OCI-LY3 (cell line): Measurements from ENCODE around the gene SLC52A3.

Experiments used
- H2AFZ ChIP-seq: fragments of 200-600, 300-600 bp; shearing (Covaris generic); 2 replicates; pipeline ENCODE4 v1.6.0; 2014; ENCODE audit warnings: antibody characterized with exemption, low read depth, low read length
- H3K27ac ChIP-seq: fragments of 200-600, 300-600 bp; sonication (generic); 2 replicates; pipeline ENCODE4 v1.5.1; 2014; ENCODE audit warnings: mild to moderate bottlenecking, low read length, moderate library complexity, mixed read lengths
- H3K27me3 ChIP-seq: fragments of 200-600, 300-600 bp; sonication (generic); 2 replicates; pipeline ENCODE4 v1.6.1; 2014; ENCODE audit warnings: low read depth, low read length, mixed read lengths
- H3K36me3 ChIP-seq: fragments of 200-600, 300-600 bp; sonication (generic); replicated peaks from 2 replicates; pipeline ENCODE3; 2014; ENCODE audit warnings: low read depth, low read length, mixed read lengths
- H3K4me1 ChIP-seq: fragments of 300-600, 200-600 bp; sonication (generic); 2 replicates; pipeline ENCODE4 v1.6.1; 2014; ENCODE audit warnings: low read length, mixed read lengths
- H3K4me2 ChIP-seq: fragments of 200-600, 300-600 bp; sonication (generic); 2 replicates; pipeline ENCODE4 v1.6.1; 2014; ENCODE audit warnings: low read length, mixed read lengths
- H3K4me3 ChIP-seq: fragments of 300-600, 200-600 bp; sonication (generic); 2 replicates; pipeline ENCODE4 v1.5.1; 2014; ENCODE audit warnings: antibody characterized with exemption, mild to moderate bottlenecking, low read length, moderate library complexity
- H3K79me2 ChIP-seq: fragments of 300-600, 200-600 bp; shearing (Covaris generic); 2 replicates; pipeline ENCODE4 v1.6.1; 2014; ENCODE audit warnings: mild to moderate bottlenecking, low read length, mixed read lengths
- H3K9ac ChIP-seq: fragments of 300-600, 200-600 bp; shearing (Covaris generic); 2 replicates; pipeline ENCODE4 v1.6.0; 2014; ENCODE audit warnings: mild to moderate bottlenecking, low read length, moderate library complexity
- H3K9me3 ChIP-seq: fragments of 200-600, 300-600 bp; shearing (Covaris generic); 2 replicates; pipeline ENCODE4 v1.6.1; 2014; ENCODE audit warnings: low read length, mixed read lengths; ENCODE audit not compliant: insufficient read depth
- H4K20me1 ChIP-seq: fragments of 200-600, 300-600 bp; sonication (generic); 2 replicates; pipeline ENCODE4 v1.6.1; 2016; ENCODE audit warnings: low read length, mixed read lengths; ENCODE audit not compliant: insufficient read depth
- CTCF ChIP-seq: fragments of 200-600, 300-600 bp; sonication (generic); IDR thresholded peaks from 2 replicates; pipeline ENCODE4 v1.5.1; 2014; ENCODE audit warnings: antibody characterized with exemption, low read length, low read depth
- EZH2phosphoT487 ChIP-seq: fragments of 200-600 bp; shearing (Covaris generic); IDR thresholded peaks from 2 replicates; pipeline ENCODE4 v1.6.1; 2018; ENCODE audit warnings: antibody characterized with exemption, mixed run types, low read depth

Gene SLC52A3

DNA sequence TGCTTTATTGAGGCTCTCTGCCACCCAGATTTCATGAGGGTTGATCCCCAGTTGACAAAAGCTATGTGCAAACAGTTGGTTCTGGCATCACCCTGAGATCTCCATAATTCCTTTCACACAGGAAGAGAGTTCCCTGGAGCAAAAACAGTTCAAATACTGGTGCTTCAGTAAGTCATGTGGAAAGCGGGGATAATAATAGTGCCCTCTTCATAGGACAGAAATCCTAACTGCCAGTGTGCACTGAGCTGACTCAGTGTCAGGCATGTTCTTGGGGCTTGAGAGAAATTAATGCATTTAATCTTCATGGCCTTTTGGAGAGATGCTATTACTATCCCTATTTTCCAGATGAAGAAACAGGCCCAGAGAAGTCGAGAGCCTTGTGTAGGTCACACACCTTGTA is 7.9 kb upstream of the SLC52A3 start:
- no peaks in the 10 kb centered on the region for H3K27me3 ChIP-seq
- H3K27ac ChIP-seq, result no peak overlapping the region
- no peaks in the 10 kb centered on the region for H4K20me1 ChIP-seq
- no peaks in the 10 kb centered on the region for H3K79me2 ChIP-seq
- no peak overlapping the region for H3K4me3 ChIP-seq
- no peak overlapping the region for H3K4me2 ChIP-seq
- no peak for TF ChIP-seq CTCF
- TF ChIP-seq EZH2phosphoT487, result no peak
- H2AFZ ChIP-seq, result no peak overlapping the region
- H3K36me3 ChIP-seq, result no peaks in the 10 kb centered on the region
- no peaks in the 10 kb centered on the region for H3K9me3 ChIP-seq
- H3K9ac ChIP-seq, result no peak overlapping the region
- H3K4me1 ChIP-seq, result no peaks in the 10 kb centered on the region

DNA sequence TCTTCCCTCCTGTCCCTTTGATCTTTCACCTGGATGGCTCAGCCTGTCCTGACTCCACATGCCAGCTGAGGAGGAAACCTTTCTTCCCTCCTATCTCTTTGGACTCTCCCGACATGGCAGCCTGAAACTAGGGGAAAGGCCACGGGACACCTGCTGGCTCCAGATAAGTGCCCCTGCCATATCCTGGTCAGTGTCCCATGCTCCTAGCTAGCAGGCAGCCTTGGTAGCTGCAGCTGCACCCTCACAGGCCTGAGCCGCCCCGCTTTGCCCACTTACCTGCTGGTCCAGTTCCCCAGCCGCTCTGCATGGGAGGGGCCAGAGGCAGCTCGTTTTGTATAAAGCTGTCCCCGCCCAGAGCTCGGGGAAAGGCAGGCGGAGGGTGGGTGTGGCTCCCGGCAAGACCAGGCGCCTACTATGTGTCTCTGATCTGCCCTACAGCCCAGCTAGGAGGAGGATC is 7.4 kb upstream of the SLC52A3 start:
- H3K9ac ChIP-seq, result no peak overlapping the region
- H2AFZ ChIP-seq, result no peak overlapping the region
- H3K4me2 ChIP-seq, result no peak overlapping the region
- no peaks in the 10 kb centered on the region for H4K20me1 ChIP-seq
- H3K4me1 ChIP-seq, result no peaks in the 10 kb centered on the region
- no peak overlapping the region for H3K4me3 ChIP-seq
- no peaks in the 10 kb centered on the region for H3K36me3 ChIP-seq
- no peak overlapping the region for H3K27ac ChIP-seq
- H3K9me3 ChIP-seq, result no peaks in the 10 kb centered on the region
- H3K79me2 ChIP-seq, result no peaks in the 10 kb centered on the region
- peaks cover 3% of the 10 kb centered on the region; the same call in 1 of the 2 replicates for H3K27me3 ChIP-seq
- TF ChIP-seq CTCF (no peak), EZH2phosphoT487 (no peak)

- Histone ChIP-seq H3K9ac (no peak overlapping the region), H3K4me2 (no peak overlapping the region), H2AFZ (no peak overlapping the region), H3K4me1 (no peaks in the 10 kb centered on the region), H3K9me3 (no peaks in the 10 kb centered on the region), H4K20me1 (no peaks in the 10 kb centered on the region), H3K4me3 (no peak overlapping the region), H3K27me3 (peaks cover 7% of the 10 kb centered on the region; the same call in 1 of the 2 replicates), H3K36me3 (no peaks in the 10 kb centered on the region), H3K27ac (no peak overlapping the region), H3K79me2 (no peaks in the 10 kb centered on the region)
- TF ChIP-seq EZH2phosphoT487, result no peak
Observed at GRCh38 chr20:774660-775057, 6.4 kb upstream of the SLC52A3 start.

- no peaks in the 10 kb centered on the region for H3K9me3 ChIP-seq
- no peak overlapping the region for H3K9ac ChIP-seq
- H3K27ac ChIP-seq, result no peak overlapping the region
- H3K36me3 ChIP-seq, result no peaks in the 10 kb centered on the region
- TF ChIP-seq EZH2phosphoT487 (no peak), CTCF (no peak)
- no peak overlapping the region for H3K4me3 ChIP-seq
- no peaks in the 10 kb centered on the region for H3K79me2 ChIP-seq
- H2AFZ ChIP-seq, result no peak overlapping the region
- H3K4me2 ChIP-seq, result no peak overlapping the region
- H4K20me1 ChIP-seq, result no peaks in the 10 kb centered on the region
- H3K27me3 ChIP-seq, result peaks cover 9% of the 10 kb centered on the region; the same call in 1 of the 2 replicates
- H3K4me1 ChIP-seq, result no peaks in the 10 kb centered on the region
Observed at GRCh38 chr20:774016-774659, 5.8 kb upstream of the SLC52A3 start.
